ENCODE data around the gene PRDM15.

Gene PRDM15

DNA sequence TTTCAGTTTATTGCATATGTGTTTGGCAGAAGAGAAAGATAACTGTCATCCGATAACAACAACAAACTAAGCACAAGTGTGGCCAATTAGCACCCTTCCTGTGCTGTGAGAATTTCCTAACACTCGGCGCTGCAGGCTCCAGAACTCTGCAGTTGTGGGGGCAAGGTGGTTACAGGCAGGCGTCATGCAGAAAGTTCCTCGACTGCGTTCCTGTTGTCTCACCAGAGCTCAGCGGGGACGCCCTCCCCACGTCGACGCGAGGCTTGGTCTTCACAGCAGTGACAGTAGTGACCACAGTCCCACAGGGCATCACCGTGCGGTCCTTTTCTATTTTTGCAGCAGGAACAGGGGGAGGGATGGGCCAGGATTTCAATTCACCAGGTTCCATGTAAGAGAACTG is 27.6 kb upstream of the PRDM15 start:
- no peak for DNase-seq

DNA sequence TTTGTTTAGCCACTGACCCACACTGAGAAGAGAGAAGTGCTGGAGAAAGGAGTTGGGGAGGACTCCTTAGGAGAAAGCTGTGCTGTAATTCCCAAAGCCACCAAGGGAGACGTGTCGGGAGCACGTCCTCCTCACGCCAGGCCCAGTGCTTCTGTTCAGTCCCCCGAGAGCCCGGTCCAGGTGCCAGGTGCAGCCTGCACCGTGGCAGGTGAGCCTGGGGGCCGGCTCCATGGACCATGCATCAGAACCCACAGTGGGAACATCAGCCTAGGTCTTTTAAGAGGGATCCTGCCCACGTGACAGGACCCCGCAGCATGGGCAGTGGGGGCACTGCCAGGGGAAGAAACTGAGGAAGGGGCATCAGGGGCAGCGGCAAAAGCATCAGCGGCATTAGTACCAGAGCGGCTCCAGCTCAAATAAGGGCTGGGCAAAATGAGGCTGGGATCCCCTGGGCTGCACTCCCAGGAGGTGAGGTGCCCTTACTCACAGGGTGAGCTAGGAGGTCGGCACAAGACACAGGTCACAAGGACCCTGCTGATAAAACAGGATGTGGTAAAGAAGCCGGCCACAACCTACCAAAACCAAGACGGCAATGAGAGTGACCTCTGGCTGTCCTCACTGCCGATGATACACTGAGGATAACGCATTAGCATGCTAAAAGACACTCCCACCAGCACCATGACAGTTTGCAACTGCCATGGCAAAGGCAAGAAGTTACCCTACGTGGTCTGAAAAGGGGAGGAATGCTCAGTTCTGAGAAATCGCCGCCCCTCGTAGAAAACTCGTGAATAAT is 24.6 kb upstream of the PRDM15 start:
- DNase-seq = no peak

- no peak for DNase-seq
Observed at GRCh38 chr21:41902946-41903345, 23.8 kb upstream of the PRDM15 start.

DNA sequence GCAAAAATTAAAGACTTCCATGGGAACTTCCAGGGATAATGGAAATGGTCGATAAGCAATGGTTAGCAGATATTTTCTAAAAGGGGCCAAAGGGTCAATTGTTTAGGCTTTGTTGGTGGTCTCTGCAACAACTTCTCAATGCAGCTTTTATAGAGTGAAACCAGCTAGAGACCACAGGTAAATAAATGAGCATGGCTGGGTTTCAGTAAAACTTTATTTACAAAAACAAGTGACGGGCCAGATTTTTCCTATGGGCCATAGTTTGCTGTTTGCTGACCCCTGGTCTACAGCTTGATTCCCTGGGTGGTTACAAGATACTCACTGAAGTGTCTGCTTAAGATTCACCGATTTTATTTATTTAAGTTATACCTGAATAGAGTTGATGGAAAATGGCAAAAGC is 22.6 kb upstream of the PRDM15 start:
- no peak for DNase-seq

GRCh38 chr21:41901099-41901498 is 22.0 kb upstream of the PRDM15 start:
- DNase-seq = no peak

DNA sequence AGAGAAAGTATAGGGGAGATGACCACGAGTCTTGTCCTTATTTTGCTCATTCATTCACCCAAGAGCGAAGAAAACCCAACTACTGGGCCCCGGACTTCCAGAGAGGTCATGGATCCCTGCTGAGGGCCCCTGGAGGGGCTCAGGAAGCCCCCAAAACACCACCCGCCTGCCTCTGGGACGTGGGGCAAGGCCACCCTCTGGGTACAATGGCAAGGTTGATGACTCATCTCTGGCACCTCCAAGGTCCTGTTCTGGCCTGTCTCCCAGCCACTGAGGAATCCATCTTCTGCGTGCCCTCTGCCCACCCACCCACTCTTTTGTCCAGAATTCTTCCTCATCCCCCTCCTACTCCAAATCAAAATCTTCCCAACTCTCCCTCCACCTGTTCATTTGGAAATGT is 21.3 kb upstream of the PRDM15 start:
- no peak for DNase-seq

GRCh38 chr21:41899426-41900202 is 20.5 kb upstream of the PRDM15 start:
- no peak for DNase-seq

DNA sequence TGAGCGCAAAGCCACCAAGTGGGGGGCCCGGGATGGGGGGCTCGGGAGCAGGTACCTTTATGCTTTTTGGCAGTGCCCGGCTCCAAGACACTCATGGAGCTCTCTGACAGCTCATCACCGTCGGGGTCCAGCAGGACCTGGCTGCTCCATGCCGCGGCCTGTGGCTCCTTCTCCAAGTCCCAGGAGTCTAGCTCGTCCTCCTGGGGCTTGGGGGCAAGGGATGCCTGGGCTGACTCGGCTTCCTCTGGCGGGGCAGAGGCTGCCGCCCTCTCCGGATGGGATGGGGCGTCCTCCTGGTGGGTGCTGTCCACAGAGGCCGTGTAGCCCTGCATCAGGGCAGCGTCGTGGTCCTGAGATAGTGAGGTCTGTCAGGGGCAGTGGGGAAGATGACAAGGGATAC is 19.9 kb upstream of the PRDM15 start:
- DNase-seq = no peak

GRCh38 chr21:41897700-41898099 is 18.6 kb upstream of the PRDM15 start:
- no peak for DNase-seq

DNA sequence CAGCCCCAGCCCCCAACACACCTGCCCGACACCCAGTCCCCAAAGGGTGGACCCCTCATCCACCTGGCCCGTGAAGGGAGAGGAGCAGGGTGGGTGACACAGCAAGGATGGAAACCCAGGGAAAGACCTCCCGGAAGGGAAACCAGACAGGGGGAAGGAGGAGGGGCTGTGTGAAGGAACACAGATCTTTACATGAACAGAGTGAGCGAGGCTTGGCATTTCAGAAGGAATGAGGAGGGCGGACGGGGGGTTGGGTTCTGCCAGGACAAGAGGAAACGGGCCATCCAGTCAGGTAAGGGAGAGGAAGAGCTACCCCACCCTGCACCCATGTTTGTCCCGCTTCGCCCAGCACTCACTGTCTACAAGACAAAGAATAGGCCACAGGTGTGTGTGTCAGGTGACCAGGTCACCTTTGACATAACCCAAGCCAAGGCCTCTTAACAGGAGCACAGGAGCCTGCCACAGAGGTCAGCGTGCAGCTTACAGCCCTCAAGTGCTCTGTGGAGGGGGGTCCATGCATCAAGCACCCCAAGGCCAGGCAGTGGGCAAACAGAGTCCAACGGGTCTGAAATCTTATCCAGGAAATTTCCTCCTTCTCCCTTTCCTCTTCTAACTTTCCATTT is 18.0 kb upstream of the PRDM15 start:
- DNase-seq = no peak

GRCh38 chr21:41895643-41896493 is 16.7 kb upstream of the PRDM15 start:
- DNase-seq = no peak

DNA sequence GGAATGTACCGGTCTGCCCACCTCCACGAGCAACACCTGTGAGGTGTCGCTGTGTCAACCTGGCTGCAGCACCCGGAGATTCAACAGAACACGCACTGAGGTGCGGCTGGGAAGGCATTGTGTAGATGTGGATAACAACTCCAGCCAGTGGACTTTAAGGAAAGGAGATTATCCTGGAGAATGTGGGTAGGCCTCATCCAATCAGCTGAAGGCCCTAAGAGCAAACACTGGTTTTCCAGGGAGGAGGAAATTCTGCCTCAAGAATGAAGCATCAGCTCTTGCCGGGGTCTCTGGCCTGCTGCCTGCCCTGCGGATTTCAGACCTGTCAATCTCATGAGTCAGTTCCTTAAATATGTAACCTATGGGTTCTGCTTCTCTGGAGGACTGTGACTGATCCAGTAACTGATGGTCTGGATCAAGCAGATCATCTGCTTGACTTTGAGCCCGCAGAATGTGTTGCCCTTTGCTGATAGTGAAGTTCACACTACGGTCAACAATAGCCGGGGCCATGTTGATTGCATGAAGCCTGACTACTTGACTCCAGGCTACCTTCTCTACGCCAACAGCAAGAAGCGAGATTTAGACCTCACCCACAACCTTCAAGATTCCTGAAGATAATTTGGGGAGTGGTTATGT is 15.9 kb upstream of the PRDM15 start:
- no peak for DNase-seq

- DNase-seq = no peak
Observed at GRCh38 chr21:41894511-41894910, 15.4 kb upstream of the PRDM15 start.

DNA sequence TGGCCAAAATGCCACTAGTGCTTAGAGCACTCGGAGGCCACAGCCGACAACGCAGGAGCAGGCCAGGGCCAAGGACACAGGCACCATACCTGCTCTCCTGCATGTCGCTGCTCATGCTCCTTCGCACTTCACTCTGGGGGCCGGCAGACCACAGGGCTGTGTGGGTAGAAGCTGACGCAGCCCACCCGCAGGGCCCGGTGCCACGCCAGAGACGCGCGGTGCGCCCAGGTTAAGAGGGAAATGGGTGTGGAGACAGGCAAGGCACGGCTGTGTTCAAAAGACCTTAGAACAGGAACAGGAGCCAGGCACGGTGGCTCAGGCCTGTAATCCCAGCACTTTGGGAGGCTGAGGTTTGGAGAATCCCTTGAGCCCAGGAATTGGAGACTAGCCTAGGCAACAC is 13.6 kb upstream of the PRDM15 start:
- no peak for DNase-seq

DNA sequence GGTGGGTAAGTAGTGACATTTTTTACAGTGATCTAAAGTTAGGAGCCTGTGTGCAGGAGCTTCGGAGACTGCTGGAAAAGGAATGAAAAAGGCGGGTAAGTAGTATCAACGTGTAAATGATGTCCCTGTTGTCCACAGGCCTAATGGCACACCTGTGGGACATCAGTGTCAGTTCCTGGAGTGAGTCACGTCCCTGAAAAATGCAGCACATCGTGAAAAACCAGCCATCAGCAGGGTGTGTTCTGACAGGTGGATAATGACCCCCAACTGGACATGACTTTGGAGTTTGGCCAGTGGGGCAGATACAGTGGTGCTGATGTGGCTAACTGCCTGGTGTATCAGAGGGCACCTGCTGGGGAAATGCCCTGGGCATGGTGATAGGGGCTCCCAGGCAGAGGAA is 12.0 kb upstream of the PRDM15 start:
- DNase-seq = no peak

- no peak for DNase-seq
Observed at GRCh38 chr21:41890355-41890754, 11.2 kb upstream of the PRDM15 start.

DNA sequence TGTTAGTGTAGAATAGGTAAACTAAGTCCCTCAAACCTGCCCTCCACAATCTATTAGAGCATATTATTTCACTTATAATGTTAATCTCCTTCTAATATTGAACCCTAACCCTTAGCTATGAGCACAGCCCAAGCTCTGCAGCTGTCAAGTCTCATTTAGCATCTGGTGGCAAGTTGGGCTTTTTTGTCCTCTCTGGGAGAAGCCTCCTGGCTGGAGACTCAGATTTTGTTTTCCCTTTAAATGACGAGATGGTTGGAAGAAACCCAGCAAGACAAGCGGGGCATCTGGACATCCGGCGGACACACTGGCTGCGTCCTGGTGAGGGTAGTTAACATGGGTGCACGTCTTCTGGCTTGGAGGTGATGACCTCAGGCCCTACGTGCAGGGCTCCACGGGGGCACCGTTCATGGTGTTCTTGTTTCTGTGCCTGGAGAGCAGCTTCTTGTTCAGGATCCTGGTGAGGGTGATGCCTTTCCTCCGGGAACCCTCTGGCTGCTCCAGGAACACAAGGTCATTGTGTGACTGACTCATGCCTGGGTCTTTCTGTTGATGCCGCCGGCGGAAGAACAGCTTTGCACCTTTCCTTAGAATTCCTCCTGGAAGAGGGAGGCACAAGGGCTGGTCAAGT is 9.7 kb upstream of the PRDM15 start:
- DNase-seq = no peak

DNA sequence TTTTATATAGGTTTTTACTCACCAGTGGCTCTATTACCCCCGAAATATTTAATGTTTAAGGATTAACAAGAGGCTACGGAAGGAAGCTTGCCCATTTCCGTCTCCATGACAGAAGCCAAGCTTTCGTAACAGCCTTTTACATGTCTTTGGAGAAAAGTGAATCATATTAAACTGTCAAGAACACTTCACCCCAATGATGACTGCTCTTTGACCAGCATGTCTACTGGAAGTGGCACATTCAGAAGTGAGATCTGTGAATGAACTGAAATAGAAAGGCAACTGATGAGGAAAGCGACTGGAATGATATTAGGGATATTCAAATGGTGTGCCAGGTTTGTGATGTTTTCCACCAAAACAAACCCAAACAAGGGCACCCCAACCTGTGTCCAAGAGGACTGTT is 8.5 kb upstream of the PRDM15 start:
- no peak for DNase-seq

GRCh38 chr21:41886328-41886727 is 7.2 kb upstream of the PRDM15 start:
- no peak for DNase-seq

- no peak for DNase-seq
Observed at GRCh38 chr21:41885341-41886024, 6.3 kb upstream of the PRDM15 start.

DNA sequence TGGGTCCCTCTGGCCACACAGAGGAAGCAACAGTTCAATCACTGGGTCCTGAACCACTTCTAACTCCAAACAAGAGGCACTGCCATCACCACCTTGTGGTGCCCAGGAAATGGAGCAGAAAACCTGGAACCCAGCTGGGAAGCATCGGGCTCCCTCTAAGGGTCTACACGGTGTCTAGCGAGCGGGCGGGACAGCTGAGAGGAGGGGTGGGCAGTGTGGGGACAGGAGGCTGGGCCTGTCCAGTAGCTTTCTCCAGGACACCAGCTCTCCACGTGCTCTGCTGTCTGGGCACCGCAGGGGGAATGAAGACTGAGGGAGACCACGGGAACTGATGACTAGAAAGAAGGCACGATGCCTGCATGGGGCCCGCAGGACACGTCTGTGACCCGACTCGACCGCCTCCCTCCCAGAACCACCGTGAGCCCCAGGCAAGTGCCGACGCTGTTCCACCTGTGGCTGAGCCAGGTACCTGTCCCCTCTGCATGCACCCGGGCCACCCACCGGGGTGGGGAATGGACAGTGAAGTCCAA is 5.4 kb upstream of the PRDM15 start:
- no peak for DNase-seq

Data from SIG-M5 (cell line).